HG02943 (cell line): ENCODE data around the gene CISTR.
"Not testable (repeated sequence)": the region's sequence is repeated elsewhere in the genome, so short reads cannot be mapped to it uniquely, and the experiment has no call there.

Experiments used
- ATAC-seq: cut with Tn5 transposase; IDR thresholded peaks from one replicate; pipeline ENCODE4 v1.9.1; 2021; ENCODE audit warnings: mild to moderate bottlenecking, low read depth, moderate library complexity; ENCODE audit not compliant: unreplicated experiment

The CISTR gene

DNA sequence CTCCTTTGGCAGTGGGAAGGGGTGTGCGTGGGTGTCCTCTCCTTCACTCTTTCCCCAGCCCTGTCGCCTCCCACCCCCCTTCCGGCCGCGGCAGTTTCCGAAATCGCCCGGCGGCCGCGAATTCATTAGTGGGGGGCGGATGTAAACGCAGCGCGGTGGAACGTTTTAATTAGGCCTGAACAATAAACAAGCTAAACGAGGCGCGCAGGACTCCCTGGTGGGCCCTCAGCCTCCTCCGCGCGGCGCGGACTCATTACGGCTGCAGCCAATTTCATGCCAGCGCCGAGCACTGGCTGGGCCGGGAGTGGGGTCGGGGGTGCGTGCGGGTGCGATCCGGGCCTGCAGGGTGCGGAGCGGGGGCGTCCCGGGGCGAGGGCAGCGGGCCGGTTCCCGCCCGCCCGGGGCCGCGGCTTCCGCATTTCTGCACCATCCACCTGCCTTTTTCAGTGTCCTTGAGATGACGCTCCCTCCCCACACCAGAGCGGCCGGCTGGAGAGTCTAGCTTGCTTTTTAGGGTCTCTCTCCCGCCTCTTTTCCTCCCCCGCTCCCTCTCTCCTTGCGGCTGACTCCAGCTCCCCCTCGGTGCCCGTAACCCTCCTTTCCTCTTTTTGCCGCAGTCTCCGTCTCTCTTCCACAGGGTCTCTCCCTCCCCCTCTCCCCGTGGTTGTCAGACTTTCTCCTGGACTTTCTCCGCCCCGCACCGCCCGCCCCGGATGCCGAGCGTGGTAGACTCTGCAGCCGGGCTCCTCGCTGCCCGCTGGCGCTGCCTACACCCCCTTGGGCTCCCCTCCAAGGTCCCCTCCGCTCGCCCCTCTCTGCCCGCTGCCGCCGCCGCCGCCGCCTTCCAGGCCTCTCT is at the start of gene CISTR:
Gene CISTR, minus strand, starts transcription at position 644 of the 856 bp plus-strand sequence.
- no peak for ATAC-seq

DNA sequence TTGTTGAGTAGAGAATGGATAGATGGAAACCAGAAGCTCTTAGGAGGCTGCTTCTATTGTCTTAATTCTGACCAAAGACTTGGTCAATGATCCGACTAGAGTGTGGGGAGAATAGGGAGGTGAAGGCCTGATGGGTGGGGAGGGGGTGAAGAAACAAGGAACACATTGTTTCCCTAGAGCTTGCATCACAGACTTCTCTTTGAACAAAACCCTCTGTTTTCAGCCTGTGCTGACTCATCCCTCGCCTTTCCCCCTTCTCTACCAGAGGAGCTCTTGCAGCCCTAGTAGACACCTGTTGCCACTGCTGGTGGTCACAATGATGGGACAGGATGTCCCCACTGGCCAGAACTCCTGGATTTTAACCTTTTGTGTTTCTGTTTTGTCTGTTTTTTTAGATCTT is 46.8 kb upstream of the CISTR start:
- ATAC-seq = no peak

DNA sequence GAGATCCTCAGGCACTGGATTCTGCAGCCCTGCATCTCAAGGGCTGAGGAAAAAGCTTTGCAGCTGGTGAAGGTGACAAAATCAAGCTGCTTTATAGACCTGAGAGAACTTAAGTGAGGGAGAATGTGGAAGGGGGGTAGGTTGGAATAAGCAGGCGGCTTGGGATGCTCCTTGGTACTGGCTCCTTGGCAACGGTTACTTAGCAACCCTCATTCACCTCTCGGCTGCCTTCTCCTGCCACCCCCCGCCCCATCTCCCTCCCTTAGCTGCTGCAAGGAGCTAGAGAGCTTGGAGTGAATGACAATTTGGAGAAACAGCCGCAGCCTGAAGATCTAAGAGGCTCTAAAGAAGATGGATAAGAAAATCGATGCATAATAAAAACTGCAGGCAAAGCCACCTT is 44.1 kb upstream of the CISTR start:
- no peak for ATAC-seq

DNA sequence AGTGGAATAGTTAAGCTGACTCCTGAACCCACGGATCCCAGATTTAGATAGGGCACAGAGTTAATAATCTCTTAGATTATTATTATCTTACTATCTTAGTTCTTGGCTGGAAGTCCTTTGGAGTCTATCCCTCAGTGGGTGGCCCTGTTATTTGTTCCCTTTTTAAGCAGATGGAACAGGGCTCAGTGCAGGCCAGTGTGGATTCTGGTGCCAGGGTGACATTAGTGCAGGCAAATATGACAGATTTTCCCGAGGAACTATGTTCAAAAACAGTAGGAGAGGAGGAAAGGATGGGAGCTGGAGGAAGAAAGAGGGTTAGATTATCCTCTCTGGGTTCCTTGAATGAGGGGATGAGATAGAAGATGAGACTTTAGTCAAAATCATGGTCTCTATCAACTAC is 41.4 kb upstream of the CISTR start:
- ATAC-seq = no peak

DNA sequence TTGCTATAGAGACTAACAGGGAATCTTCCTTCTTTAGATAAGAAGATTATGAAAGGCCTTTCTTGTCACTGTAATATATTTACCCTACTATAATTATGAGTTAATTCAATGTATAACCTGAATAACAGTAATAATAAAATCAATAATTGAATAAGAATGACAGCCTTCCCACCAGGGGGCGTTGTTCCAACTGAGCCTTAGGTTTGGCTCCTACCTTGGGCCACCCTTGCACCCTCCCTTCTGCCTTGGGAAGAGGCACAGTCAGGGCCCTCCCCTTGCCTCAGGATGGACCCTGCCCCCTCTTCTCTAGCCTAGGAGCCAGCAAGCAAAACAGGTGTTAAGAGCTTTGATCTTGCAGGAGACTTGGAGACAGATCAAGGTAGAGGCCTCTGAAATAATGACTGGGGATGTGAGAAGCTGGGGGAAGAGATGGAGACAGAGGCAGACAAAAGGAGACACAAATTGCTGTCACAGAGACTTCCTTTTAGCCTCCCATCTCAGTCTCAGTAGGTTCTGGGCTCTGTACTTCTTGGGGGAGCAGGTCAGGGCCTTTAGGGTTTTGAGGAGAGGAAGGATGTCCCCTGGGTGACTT is 40.1 kb upstream of the CISTR start:
- no peak for ATAC-seq

DNA sequence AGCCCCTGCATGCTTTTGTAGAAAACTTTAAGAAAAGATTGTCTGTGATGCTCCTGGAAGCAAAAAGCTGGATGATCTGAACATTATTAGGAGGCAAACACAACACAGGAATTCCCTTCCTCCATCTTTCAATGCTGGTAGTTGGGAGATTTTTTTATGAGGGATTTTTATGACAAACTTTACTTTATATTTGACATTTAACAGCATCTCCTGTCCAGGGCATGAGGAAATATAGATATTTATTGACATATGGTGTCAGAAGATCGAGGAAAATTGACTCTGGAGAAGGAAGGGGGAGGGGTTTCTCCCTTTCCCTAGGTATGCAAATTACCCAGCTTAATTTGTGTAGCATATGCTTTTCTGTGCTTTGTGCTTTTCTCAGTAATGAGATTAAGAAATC is 37.8 kb upstream of the CISTR start:
- no peak for ATAC-seq

DNA sequence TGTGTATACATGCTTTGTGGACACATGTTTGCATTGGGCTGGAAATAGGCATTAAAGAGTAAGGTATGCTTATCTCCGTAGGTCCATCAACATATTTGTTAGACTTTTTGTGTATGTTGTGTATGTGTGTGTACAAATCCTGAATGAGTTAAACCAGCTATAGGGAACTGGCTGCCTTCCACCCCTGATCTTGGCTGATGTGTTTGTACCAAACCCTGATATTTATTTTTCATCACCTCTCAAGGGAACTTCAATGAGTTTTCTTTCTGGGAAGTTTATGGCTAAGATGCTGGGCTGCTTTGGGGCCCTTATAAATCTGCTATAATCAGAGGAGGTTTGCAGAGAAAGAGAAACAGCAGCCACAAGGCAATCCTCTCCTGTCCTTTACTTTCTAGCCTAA is 37.1 kb upstream of the CISTR start:
- no peak for ATAC-seq

DNA sequence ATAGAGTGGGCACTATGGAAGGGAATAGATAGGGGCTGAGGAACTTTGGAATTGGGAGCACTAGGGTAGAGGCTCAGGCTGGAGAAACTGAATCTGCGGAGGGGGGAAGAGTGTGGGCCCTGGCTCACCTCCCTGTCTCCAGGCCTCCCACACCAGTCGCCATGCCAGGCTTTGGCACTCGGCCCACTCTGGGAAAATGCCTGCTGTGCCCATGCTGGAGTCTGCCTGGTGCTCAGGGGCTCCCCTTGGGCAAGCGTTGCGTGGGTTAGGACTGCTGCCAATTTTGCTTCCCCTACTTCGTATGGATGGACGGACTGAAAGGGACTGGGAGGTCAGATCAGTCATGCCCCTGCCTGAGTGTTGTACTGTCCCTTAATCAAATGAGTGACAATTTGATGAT is 34.6 kb upstream of the CISTR start:
- ATAC-seq = no peak

DNA sequence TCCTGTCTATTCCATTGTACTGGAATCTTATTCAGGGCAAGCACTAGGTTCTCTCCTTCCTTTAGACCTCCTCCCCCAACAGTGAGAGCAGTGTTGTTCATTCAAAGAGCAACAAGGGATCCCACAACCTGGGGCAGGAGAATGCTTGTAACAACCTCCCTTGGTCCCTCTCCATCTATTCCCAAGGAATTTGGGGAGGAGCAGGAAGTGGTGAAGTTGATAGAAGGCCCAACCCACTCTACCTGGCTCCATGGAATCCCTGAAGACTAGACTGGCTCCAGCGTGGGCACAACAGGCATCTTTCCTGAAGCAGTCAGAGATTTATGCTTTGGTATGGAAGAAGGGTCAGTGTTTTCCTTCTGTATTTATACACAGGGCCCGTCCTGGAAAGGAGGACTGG is 33.4 kb upstream of the CISTR start:
- ATAC-seq = no peak

DNA sequence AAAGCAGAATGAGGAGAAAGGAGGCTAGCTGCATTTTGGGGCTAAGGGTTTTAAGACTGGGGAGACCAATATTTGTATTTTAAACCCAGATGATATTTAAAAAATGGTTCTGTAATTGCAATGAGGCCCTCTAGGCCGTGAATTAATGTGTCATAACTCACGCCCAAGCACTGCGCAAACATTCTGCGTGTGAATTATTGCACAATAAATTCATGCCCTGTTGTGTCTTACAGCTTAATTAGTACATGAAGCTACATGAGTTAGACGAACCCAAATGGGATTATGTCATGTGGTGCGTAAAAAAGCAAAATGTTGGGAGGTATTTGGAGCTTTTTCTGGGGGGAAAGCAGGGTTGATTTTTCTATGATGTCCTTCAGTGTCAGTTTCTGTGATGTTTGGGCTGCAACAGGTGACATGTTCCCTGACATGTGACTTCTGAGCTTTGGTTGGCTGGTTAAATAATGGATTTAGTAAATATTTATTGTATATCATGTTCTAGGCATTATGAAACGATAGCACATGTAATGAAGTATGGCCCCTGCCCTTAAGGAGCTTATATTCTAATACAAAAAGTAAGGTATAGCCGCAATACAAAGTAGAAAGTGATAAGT is 30.4 kb upstream of the CISTR start:
- ATAC-seq = no peak

DNA sequence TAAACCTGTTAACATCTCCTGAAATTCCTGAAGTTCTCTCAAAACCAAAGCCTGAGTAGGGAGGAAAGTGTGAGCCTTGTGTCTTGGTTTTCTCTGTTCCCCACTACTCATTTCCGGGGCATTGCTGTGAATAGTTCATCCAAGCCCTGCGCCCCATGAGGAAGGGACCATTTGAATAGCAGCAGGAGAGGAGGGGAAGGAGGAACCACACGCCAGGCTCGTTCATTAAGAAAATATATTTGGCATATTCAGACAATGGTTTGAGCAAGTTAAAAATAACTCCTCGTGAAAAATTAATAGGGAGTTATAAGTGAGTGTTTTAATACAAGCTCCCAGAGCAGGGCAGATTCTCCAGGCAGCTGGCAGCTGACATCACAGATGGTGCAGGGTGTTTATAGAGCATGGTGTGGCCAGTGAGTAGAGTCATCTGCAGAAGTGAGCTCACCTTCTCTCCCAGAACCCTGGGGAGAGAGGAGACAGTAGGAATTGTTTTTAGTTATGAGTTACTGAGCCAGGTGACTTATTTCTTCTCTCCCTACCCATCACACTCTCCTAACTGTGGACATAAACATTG is 29.5 kb upstream of the CISTR start:
- no peak for ATAC-seq

DNA sequence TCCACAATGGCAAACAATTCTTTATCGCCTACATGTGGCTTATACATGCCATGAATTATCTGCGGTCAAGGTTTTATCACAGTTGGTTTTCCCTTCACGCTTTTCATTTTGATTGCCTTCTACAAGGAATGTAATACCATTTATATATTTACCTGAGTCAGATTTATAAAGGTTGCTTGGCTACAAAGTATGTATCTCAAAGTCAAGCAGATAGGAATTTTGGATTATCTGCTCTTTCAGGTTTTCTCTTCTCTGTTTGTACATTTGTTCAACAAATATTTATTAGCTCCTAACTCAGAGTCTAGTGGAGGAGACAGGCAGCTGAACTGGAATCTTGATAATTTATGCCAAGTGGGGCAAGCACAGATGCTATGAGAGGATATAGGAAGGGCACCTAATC is 28.5 kb upstream of the CISTR start:
- no peak for ATAC-seq

DNA sequence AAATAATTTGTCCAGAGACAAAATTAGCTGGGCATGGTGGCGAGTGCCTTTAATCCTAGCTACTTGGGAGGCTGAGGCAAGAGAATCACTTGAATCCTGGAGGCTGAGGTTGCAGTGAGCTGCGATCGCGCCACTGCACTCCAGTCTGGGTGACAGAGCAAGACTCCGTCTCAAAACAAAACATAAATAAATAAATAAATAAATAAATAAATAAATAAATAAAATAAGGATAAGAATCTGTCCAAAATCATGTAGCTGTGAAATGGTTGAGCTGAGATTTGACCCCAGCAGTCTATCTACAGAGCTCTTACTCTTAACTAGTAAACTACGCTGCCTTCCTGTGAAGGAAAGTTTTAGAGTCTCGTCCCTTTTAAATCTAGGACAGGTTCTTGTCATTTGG is 27.9 kb upstream of the CISTR start:
- ATAC-seq = not testable (repeated sequence)

DNA sequence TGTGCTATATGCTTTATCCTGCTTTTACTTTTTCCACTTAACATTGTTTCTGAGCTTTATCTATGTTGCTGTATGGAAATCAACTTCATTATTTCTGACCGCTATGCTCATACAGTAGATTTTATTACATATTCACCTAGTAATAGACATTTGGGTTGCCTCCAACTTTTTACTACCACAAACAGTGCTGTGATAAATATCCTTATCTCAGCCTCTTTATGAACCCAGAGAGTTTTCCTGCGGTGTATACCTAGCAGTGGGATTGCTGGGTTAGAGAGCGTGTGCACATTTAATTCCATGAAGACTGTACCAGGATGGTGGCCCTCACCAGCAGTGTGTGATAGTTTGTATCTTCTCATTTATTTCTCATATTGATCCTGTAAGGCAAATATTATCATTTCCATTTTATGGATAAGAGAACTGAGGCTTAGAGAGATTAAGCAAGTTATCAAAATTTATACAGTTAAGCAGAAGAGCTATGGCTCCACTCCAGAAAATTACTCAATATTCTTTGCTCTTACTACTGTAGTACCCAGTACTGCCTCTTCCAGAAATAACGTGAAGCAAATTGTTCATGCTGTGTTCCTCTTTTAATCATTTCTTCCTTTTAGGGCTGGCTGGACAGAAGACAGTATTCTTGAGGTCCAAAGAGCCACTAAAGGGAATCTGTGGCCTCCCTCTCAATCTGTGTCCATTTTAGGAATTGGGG is 26.3 kb upstream of the CISTR start:
- ATAC-seq = no peak

DNA sequence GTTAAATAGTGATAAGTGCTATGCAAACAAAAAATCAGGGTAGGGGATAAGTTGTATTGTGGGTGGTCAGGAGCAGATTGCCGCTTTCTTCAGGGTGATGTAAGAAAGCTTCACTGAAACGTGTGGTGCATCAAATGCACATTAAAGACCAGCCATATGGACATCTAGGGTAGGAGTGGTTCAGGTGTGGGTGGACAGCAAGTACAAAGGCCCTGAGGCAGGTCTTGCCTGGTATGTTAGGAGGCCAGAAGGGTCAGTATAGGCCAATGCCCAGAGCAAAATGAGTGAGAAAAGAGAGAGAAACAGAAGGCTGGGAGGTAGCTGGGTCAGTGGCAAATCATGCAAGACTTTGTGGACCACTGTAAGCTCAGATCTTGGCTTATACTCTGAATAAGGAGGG is 25.6 kb upstream of the CISTR start:
- ATAC-seq = no peak

DNA sequence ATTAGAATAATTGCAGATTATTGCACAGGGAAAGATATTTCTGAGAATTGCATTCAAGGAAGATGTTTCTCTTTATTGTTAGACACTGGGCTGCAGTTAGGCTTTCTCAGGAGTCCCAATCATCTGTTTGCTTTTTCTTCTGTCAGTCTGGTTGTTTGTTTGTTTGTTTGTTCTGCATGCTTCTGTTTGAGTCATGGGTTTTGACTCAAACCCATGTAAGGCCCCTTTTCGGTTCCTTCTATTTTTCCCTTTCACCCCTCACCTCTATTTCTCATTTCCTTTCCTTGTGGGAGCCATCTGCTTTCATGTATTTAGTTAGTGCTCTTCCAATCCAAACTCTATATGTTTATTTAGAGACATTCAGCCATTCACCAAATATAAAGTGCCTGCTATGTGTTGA is 25.1 kb upstream of the CISTR start:
- ATAC-seq = no peak

DNA sequence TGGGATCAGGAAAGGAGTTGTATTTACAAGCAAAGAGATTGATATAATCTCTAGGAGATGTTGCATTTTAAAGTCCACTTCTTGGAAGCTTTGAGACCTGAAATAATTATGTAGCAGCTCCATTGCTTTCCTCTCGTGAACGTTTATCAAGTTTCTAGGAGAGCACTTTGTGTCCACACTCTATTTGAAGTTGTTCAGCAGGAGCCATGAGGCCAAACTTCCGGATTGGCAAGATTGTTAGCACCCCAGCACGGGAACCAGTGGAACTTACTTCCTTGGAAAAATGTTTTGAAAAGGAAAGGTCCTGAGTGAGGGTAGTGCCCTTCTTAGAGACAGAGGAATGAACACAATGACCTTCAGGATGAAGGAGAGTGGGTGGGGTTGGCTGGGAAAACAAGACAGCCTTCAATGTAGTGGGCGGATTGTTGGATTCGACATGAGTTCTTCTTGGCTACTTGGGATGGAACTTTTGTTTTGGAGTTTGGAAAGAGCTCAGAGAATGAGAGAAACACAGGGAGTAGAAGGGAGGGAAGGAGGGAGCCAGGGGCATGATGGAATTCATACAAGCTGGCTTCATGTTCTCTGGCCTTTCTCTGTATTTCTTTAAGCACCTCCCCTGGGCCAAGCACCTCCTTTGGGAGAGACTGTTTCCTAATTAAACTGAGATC is 23.8 kb upstream of the CISTR start:
- ATAC-seq = no peak

DNA sequence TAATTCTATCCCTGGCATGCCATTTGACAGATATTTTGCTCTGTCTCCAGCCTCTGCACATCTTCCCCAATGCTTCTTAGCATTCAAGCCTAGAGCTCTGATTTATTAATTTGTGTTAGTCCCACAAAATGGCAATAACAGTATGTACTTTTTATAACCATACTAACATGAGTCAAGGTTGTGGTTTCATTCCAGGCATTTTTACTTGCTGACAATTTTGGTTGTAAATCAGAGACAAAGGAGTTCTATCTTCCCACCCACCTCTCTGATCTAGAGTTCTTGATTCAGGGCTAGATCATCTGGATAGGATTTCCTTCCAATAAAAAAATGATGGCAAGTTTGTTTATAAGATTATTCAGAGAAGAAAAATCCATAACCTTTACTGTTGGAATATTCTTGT is 18.5 kb upstream of the CISTR start:
- ATAC-seq = no peak

DNA sequence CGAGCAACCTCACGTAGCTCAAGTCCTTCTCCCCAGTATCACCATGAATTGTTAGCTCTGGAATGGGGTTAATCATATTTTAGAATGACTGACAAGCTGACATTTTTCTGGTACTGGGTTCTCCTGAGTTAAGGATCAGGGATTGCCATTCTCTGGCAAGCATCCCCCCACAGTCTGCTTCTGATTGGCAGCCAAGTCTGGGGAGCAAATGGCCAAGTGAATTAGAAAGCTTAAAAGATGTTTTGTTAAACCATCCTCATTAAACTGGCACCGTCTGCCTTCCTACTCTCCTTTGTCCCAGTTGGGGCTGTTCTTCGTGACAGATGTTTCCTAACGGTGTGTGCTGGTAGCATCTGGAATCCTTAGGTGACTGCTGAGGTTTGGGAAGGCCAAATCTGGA is 17.2 kb upstream of the CISTR start:
- no peak for ATAC-seq

DNA sequence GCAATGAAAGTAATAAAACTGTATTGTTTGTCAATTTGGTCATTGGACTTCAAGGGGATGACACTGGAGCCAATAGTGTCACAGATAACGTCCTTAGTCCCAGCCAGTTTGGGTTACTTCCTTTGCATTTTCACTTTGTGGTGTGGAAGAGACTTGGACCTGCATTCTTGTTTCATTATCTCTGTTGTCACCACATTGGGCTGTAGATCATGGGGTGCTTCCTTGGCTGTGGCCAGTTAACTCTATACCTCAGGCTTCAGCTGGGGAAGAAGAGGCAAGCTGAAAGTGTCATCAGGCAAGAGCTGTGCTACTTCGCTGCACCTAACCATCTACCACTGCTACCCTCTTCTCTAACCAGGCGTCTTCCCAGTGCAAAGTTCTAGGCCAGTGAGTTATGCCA is 15.1 kb upstream of the CISTR start:
- no peak for ATAC-seq
